H1 (cell line): ENCODE results near the gene KMT5B. TPM values are rescaled to one million over a fixed set of nuclear protein-coding genes. Genes with fewer than 3 reads are reported as not detected.

ENCODE experiments used
- CTCF ChIA-PET: fragments of 300-600 bp; sonication (Branson Sonifier 250); formaldehyde crosslinking; loops from one replicate; lab custom pipeline; 2021; ENCODE audit not compliant: partially characterized antibody; lab: Charles Lee
- POLR2A ChIA-PET: fragments of 300-600 bp; sonication (Branson Sonifier 250); formaldehyde crosslinking; loops from one replicate; lab custom pipeline; 2021; ENCODE audit warnings: inconsistent platforms; ENCODE audit not compliant: partially characterized antibody; lab: Charles Lee
- DNase-seq, 2 experiments: peaks; one replicate each; pipeline versions ENCODE4 v3.0.0 to v3.0.0-alpha.2; 2010 to 2022; ENCODE audit warnings: low spot score in 2 of 2, low read depth in 1 of 2, mixed read lengths in 1 of 2
- FAIRE-seq: peaks from 2 replicates; lab custom pipeline; 2011; peaks lifted over from hg19 to GRCh38; lab: Jason Lieb, UNC
- H2AFZ ChIP-seq: 2 replicates; pipeline ENCODE4 v1.8.1; 2012; ENCODE audit warnings: low read length, inconsistent platforms
- H2AK5ac ChIP-seq: 2 replicates; pipeline ENCODE4 v1.6.1; 2013; ENCODE audit warnings: low read depth, low read length
- H2BK120ac ChIP-seq: replicated peaks from 2 replicates; pipeline ENCODE3; 2013; ENCODE audit warnings: low read depth, low read length, inconsistent platforms
- H2BK12ac ChIP-seq: 2 replicates; pipeline ENCODE4 v1.6.1; 2013; ENCODE audit warnings: low read depth, low read length
- H2BK15ac ChIP-seq: 2 replicates; pipeline ENCODE4 v1.6.1; 2013; ENCODE audit warnings: low read length
- H2BK20ac ChIP-seq: 2 replicates; pipeline ENCODE4 v1.6.1; 2013; ENCODE audit warnings: low read length
- H2BK5ac ChIP-seq: 2 replicates; pipeline ENCODE4 v1.6.1; 2013; ENCODE audit warnings: low read depth, low read length
- H3K14ac ChIP-seq: 2 replicates; pipeline ENCODE4 v1.6.1; 2013; ENCODE audit warnings: inconsistent platforms; ENCODE audit not compliant: insufficient read length
- H3K18ac ChIP-seq: 2 replicates; pipeline ENCODE4 v1.6.1; 2013; ENCODE audit warnings: low read length; ENCODE audit errors: extremely low read depth
- H3K23ac ChIP-seq: 2 replicates; pipeline ENCODE4 v1.6.1; 2013; ENCODE audit warnings: inconsistent platforms; ENCODE audit not compliant: insufficient read length
- H3K23me2 ChIP-seq: 2 replicates; pipeline ENCODE4 v1.6.1; 2013; ENCODE audit warnings: low read depth, low read length
- H3K27ac ChIP-seq: 2 replicates; pipeline ENCODE4 v1.6.1; 2011; ENCODE audit warnings: low read depth, low read length, inconsistent platforms
- H3K27me3 ChIP-seq, 4 experiments: replicated peaks in 1 of 4; 1 replicate in 1 of 4; 2 replicates in 3 of 4; pipeline versions ENCODE4 v1.6.1 to v1.8.1; 2011 to 2013; ENCODE audit warnings: low read length in 3 of 4, mild to moderate bottlenecking in 3 of 4, inconsistent platforms in 2 of 4, mixed read lengths in 2 of 4, moderate library complexity in 1 of 4; ENCODE audit not compliant: control insufficient read depth in 3 of 4, insufficient read depth in 3 of 4; ENCODE audit errors: extremely low read depth in 1 of 4
- H3K36me3 ChIP-seq, 4 experiments: 2 replicates each; pipeline versions ENCODE4 v1.6.1 to v1.8.1; 2011 to 2013; ENCODE audit warnings: mild to moderate bottlenecking in 4 of 4, low read length in 3 of 4, moderate library complexity in 2 of 4, control low read depth in 1 of 4, inconsistent platforms in 1 of 4; ENCODE audit not compliant: insufficient read depth in 4 of 4, control insufficient read depth in 2 of 4
- H3K4ac ChIP-seq: replicated peaks from 2 replicates; pipeline ENCODE3; 2013; ENCODE audit warnings: low read length, low read depth, mixed read lengths, inconsistent platforms; ENCODE audit not compliant: insufficient read length
- H3K4me1 ChIP-seq, 4 experiments: replicated peaks in 1 of 4; 1 replicate in 1 of 4; 2 replicates in 3 of 4; pipeline versions ENCODE4 v1.6.1 to v1.8.1; 2011 to 2013; ENCODE audit warnings: low read length in 3 of 4, inconsistent platforms in 2 of 4, mixed read lengths in 1 of 4; ENCODE audit not compliant: insufficient read depth in 4 of 4, control insufficient read depth in 3 of 4
- H3K4me2 ChIP-seq, 2 experiments: 2 replicates each; pipeline versions ENCODE4 v1.6.1 to v1.8.1; 2011 to 2013; ENCODE audit warnings: low read depth in 2 of 2, low read length in 2 of 2, control low read depth in 1 of 2, inconsistent platforms in 1 of 2, mild to moderate bottlenecking in 1 of 2; ENCODE audit not compliant: insufficient read depth in 1 of 2
- H3K4me3 ChIP-seq, 4 experiments: fragments of 200-600, 300-600 bp in 1 of 4; sonication (generic), shearing (Covaris generic), sonication (Bioruptor Twin) in 1 of 4; 2 replicates each; pipeline versions ENCODE4 v1.5.1 to v1.8.1; 2011 to 2016; ENCODE audit warnings: low read length in 4 of 4, low read depth in 3 of 4, control low read depth in 2 of 4, inconsistent platforms in 2 of 4, mild to moderate bottlenecking in 2 of 4, mixed read lengths in 1 of 4, moderate library complexity in 1 of 4; ENCODE audit not compliant: insufficient read depth in 2 of 4; ENCODE audit errors: extremely low read depth in 1 of 4
- H3K56ac ChIP-seq: replicated peaks from 2 replicates; pipeline ENCODE3; 2013; ENCODE audit warnings: low read depth, mild to moderate bottlenecking, mixed read lengths, low read length, inconsistent platforms; ENCODE audit not compliant: insufficient read length
- H3K79me1 ChIP-seq: 2 replicates; pipeline ENCODE4 v1.6.1; 2013; ENCODE audit warnings: low read depth, low read length, control low read depth
- H3K79me2 ChIP-seq, 2 experiments: 2 replicates each; pipeline versions ENCODE4 v1.6.1 to v1.8.1; 2012 to 2013; ENCODE audit warnings: low read length in 2 of 2, mild to moderate bottlenecking in 2 of 2, inconsistent platforms in 1 of 2; ENCODE audit not compliant: insufficient read depth in 2 of 2, control insufficient read depth in 1 of 2
- H3K9ac ChIP-seq, 4 experiments: replicated peaks in 1 of 4; 1 replicate in 1 of 4; 2 replicates in 3 of 4; pipeline versions ENCODE4 v1.6.1 to v1.8.1; 2011 to 2013; ENCODE audit warnings: low read depth in 3 of 4, low read length in 3 of 4, control low read depth in 2 of 4, mild to moderate bottlenecking in 2 of 4, moderate library complexity in 2 of 4, inconsistent platforms in 1 of 4; ENCODE audit errors: extremely low read depth in 1 of 4
- H3K9me3 ChIP-seq, 2 experiments: 2 replicates each; pipeline versions ENCODE4 v1.6.1 to v1.8.1; 2012 to 2013; ENCODE audit warnings: mild to moderate bottlenecking in 2 of 2, moderate library complexity in 2 of 2, control low read depth in 1 of 2, inconsistent platforms in 1 of 2, low read depth in 1 of 2, low read length in 1 of 2, mixed read lengths in 1 of 2; ENCODE audit not compliant: insufficient read depth in 2 of 2
- H4K20me1 ChIP-seq, 2 experiments: replicated peaks in 1 of 2; 2 replicates each; pipeline versions ENCODE3 to v1.8.1; 2011 to 2013; ENCODE audit warnings: inconsistent platforms in 2 of 2, low read length in 2 of 2, mild to moderate bottlenecking in 1 of 2; ENCODE audit not compliant: insufficient read depth in 2 of 2, control insufficient read depth in 1 of 2
- H4K5ac ChIP-seq: 2 replicates; pipeline ENCODE4 v1.6.1; 2013; ENCODE audit warnings: low read length, low read depth, mixed read lengths, inconsistent platforms; ENCODE audit not compliant: insufficient read length
- H4K8ac ChIP-seq: 2 replicates; pipeline ENCODE4 v1.8.0; 2013; ENCODE audit warnings: mild to moderate bottlenecking, moderate library complexity, low read length, inconsistent platforms; ENCODE audit not compliant: insufficient read depth; ENCODE audit errors: extremely low read depth
- H4K91ac ChIP-seq: replicated peaks from 2 replicates; pipeline ENCODE3; 2013; ENCODE audit warnings: low read length, mixed read lengths, inconsistent platforms; ENCODE audit not compliant: insufficient read length
- EZH2 ChIP-seq: fragments of 200-600 bp; sonication (generic); IDR thresholded peaks from 2 replicates; pipeline ENCODE4 v1.7.1; 2012; ENCODE audit warnings: low read depth, mild to moderate bottlenecking, moderate library complexity, low read length, inconsistent platforms; ENCODE audit not compliant: severe bottlenecking
- JUN ChIP-seq: IDR thresholded peaks from 2 replicates; pipeline ENCODE4 v1.6.1; 2011; ENCODE audit warnings: low read depth, mild to moderate bottlenecking, improper control_type of control experiment, low read length
- WGBS, 2 experiments: shearing (Covaris generic) in 1 of 2; methylation state at CpG; one replicate each; pipeline versions ENCODE4 v1.1.6 to v1.1.7; 2013 to 2015; ENCODE audit warnings: low lambda C conversion rate in 2 of 2, mixed read lengths in 2 of 2, inconsistent platforms in 1 of 2, low coverage in 1 of 2, missing lambda C conversion rate in 1 of 2; ENCODE audit not compliant: insufficient replicate concordance in 2 of 2, insufficient coverage in 1 of 2, insufficient read length in 1 of 2; ENCODE audit errors: extremely low coverage in 1 of 2, missing lambda C conversion rate in 1 of 2; 5-methylcytosine and 5-hydroxymethylcytosine counted together
- polyA plus RNA-seq, 7 experiments: library from polyadenylated mRNA; depleted of rRNA in 3 of 7; stranded (reverse) in 5 of 7; unstranded in 2 of 7; fragments of >200 nt in 5 of 7; fragments of 200-250 nt in 2 of 7; gene quantifications; 1 replicate in 5 of 7; 2 replicates in 1 of 7; 4 replicates in 1 of 7; pipeline versions ENCODE4 v1.2.1 to v1.2.3, GENCODE V29; 2011 to 2013; ENCODE audit warnings: missing spikeins in 2 of 7, mixed read lengths in 2 of 7
- total RNA-seq: library from RNA; stranded (reverse); fragmentation: NEBNext Ultra II Directional; extraction: Animal tissue kit (Norgen Biotek cat#: 25700); gene quantifications from 2 replicates; pipeline ENCODE4 v1.2.1, GENCODE V29; 2021

Gene KMT5B
- total and polyA plus RNA-seq, 2 of the 8 experiments (the other 6 are each of a cell fraction or from before 2014, with no cell fraction given) = 11.0 to 40.8 TPM

DNA sequence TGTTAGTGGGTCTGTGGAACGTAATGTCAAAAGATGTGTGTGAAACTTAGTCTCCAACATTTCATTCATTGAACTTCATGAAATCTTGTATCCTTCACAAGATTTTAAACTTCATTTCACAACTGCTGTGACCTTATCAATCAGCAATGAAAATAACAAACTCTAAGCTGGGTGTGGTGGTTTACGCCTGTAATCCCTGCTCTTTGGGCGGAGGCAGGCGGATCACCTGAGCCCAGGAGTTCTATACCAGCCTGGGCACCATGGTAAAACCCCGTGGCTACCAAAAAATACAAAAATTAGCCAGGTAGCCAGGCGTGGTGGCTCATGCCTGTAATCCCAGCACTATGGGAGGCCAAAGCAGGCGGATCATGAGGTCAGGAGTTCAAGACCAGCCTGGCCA is 97.0 kb downstream of the KMT5B start:
- Histone ChIP-seq H2BK120ac (no peak overlapping the region), H3K9ac (no peak overlapping the region), H3K79me2 (peaks cover 59 to 92% of the 10 kb centered on the region in 2 experiments), H3K23me2 (no peaks in the 10 kb centered on the region; the same call in 1 of the 2 replicates), H3K14ac (no peak overlapping the region), H2AFZ (no peak overlapping the region), H3K4me1 (peaks cover 2 to 9% (median 4%) of the 10 kb centered on the region in 4 experiments; a peak in 5 of 7 replicates), H4K5ac (no peak overlapping the region), H4K20me1 (peaks cover 24 to 26% of the 10 kb centered on the region in 2 experiments), H2BK12ac (no peak overlapping the region), H3K4me2 (no peak overlapping the region; a peak in 1 of 4 replicates), H3K9me3 (no peaks in the 10 kb centered on the region), H4K91ac (no peak overlapping the region), H3K27me3 (no peaks in the 10 kb centered on the region), H4K8ac (no peak overlapping the region), H2BK15ac (no peak overlapping the region), H3K4ac (no peak overlapping the region), H2AK5ac (no peak overlapping the region), H2BK5ac (no peak overlapping the region), H2BK20ac (no peak overlapping the region), H3K27ac (no peak overlapping the region), H3K79me1 (no peaks in the 10 kb centered on the region; the same call in 1 of the 2 replicates), H3K23ac (no peak overlapping the region), H3K18ac (no peak overlapping the region), H3K4me3 (no peak overlapping the region), H3K36me3 (peaks cover 0 to 11% (median under 1%) of the 10 kb centered on the region in 4 experiments; a peak in 2 of 8 replicates), H3K56ac (no peak overlapping the region)
- ChIA-PET POLR2A (interaction anchor here (1.0 to 7.1 kb wide), 8 partner anchors 9 to 48 kb away, joined by 3 to 52 read pairs (median 6); no protein-coding TSS in a partner anchor), CTCF (interaction anchor here (0.7 to 1.1 kb wide), 2 partner anchors 40 to 412 kb away, joined by 3 read pairs; no protein-coding TSS in a partner anchor)
- WGBS, 2 experiments = 97% methylated on average over 7 of the region's 7 CpGs; no CpG with 5 or more reads in 1 of the 2 experiments
- FAIRE-seq = no peak
- no peak for DNase-seq
- TF ChIP-seq EZH2 (no peak), JUN (no peak)
